ENCODE measurements around the gene FCN2. TPM values are rescaled to one million over a fixed set of nuclear protein-coding genes. Genes with fewer than 3 reads are reported as not detected.

The FCN2 gene
- total and polyA plus RNA-seq, 7 donors: 0.07 TPM; not detected in 6

DNA sequence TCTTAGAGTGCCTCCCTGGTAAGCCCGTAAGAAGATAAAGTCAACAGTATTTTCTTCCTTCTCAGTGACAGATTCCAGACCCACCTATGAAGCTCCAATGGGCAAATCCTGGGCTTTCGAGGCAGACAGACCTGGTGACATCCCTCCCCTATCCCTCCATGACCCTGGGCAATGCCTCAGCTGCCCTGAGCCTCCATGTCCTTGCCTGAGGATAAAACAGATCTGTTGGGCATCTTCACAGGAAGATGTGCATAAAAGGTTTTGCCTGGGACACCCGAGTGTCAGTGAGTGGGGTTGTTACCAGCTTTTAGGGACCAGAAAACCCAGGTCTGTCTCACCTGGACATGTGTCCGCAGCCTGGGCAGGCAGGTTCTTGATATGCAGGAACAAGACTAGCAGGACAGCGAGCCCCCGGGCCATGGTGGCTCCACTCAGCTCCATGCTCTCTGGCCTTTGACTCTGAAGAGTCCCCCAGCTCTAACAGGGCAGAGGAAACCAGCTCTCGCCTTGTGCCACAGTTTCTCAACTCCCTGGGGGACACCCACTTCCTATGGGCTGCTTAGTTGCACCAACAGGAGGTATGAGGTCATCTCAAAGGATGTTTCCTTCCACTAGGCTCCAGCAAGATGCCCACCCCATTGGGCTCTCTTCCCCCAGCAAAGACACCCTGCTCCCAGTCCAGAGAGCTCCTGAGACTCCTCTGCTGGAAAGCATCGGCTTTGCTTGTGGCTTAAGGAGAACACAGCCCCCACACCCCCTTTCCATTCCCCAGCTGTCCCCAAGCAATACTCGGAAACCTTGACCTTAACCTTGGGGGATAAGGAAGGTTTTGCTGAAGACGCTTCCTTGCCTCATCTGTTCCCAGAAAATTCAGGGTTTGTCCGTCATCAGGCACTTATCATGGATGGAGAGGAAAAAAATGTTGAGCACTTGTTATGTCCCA, 37.1 kb downstream of the FCN2 start, which contains the start of gene FCN1:
Gene FCN1 (minus strand): TSS at position 482 of the 943 bp plus-strand sequence. CDS start 41 bp downstream, at position 441.
- Histone ChIP-seq H3K4me3 (no peak within 1 kb of the TSS), H3K36me3 (ENCODE audit: insufficient read depth in 1 of 2, low read depth in 1 of 2) (no peaks in the 10 kb centered on the region), H3K4me1 (no peaks in the 10 kb centered on the region), H3K27ac (no peak within 1 kb of the TSS), H3K27me3 (ENCODE audit: insufficient read depth in 3 of 3, low read length in 2 of 3) (peaks cover 0 to 30% (median 0%) of the 10 kb centered on the region in 3 donors), H3K9me3 (no peaks in the 10 kb centered on the region)
- ATAC-seq (no peak), DNase-seq (peak in 1 of 2 donors; percentile 23)
- intact Hi-C loops (cut with DNase I): no loop called here
- 66 to 70% (median 66%) methylated on average over 11 of the region's 11 CpGs for WGBS, 3 donors
- TF ChIP-seq, protein P1, sequence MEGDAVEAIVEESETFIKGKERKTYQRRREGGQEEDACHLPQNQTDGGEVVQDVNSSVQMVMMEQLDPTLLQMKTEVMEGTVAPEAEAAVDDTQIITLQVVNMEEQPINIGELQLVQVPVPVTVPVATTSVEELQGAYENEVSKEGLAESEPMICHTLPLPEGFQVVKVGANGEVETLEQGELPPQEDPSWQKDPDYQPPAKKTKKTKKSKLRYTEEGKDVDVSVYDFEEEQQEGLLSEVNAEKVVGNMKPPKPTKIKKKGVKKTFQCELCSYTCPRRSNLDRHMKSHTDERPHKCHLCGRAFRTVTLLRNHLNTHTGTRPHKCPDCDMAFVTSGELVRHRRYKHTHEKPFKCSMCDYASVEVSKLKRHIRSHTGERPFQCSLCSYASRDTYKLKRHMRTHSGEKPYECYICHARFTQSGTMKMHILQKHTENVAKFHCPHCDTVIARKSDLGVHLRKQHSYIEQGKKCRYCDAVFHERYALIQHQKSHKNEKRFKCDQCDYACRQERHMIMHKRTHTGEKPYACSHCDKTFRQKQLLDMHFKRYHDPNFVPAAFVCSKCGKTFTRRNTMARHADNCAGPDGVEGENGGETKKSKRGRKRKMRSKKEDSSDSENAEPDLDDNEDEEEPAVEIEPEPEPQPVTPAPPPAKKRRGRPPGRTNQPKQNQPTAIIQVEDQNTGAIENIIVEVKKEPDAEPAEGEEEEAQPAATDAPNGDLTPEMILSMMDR (IDR thresholded peaks at IDR 0.05): no peak

DNA sequence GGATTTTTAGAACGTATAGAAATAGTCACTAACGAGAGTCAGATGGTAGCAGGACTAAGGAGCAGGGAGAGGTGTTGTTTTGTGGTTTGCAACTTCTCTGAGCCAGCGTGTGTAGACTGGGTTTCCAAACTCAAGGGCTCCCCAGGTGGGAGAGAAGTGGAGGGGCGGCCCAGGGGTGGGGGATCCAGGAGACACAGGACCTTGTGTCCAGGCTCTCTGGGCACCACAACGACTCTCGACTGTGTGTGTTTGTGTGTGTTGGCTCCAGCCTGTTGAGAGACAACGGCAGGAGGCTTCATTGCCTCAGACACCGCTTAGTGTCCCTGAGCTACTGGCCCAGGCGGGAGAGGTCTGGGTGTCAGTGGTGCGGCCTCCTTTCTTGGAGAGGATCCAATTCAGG, 38.0 kb downstream of the FCN2 start:
- DNase-seq: peak in 1 of 2 donors; percentile 33
- Histone ChIP-seq H3K36me3 (ENCODE audit: insufficient read depth in 1 of 2, low read depth in 1 of 2) (no peaks in the 10 kb centered on the region), H3K4me3 (no peak overlapping the region), H3K27me3 (ENCODE audit: insufficient read depth in 3 of 3, low read length in 2 of 3) (peaks cover 0 to 32% (median 0%) of the 10 kb centered on the region in 3 donors), H3K4me1 (no peaks in the 10 kb centered on the region), H3K9me3 (no peaks in the 10 kb centered on the region), H3K27ac (no peak overlapping the region)
- intact Hi-C loops (cut with DNase I): no loop called here
- 90 to 92% (median 90%) methylated on average over 10 of the region's 10 CpGs for WGBS, 3 donors
- no peak for ATAC-seq
- TF ChIP-seq, protein P1 (IDR thresholded peaks at IDR 0.05): no peak

DNA sequence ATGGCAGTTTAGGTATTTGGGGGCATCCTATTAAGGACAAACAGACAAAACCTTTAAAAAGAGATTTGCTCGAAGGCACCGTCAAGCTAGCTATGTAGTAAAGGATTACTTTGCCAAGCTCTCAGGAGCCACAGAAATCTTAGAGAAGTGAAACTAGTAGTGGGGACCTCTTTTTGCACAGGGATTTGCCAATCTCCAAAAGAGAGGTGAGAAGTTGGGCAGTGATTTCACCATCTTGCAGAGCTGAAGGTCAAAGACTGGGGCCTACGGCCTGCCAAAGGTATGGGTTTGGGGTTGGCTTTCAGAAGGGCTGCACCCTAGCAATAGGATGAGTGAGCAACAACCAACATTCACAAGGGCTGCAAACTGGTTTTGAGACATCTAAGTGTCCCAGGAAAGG, 38.7 kb downstream of the FCN2 start:
- TF ChIP-seq, protein P1 (IDR thresholded peaks at IDR 0.05): no peak
- Histone ChIP-seq H3K4me3 (no peak overlapping the region), H3K27me3 (ENCODE audit: insufficient read depth in 3 of 3, low read length in 2 of 3) (peaks cover 0 to 32% (median 0%) of the 10 kb centered on the region in 3 donors), H3K9me3 (no peaks in the 10 kb centered on the region), H3K27ac (no peak overlapping the region), H3K36me3 (ENCODE audit: insufficient read depth in 1 of 2, low read depth in 1 of 2) (no peaks in the 10 kb centered on the region), H3K4me1 (no peaks in the 10 kb centered on the region)
- WGBS, 3 donors: 88 to 92% (median 90%) methylated on average over 3 of the region's 3 CpGs
- no peak for DNase-seq
- ATAC-seq: no peak
- intact Hi-C loops (cut with DNase I): no loop called here

DNA sequence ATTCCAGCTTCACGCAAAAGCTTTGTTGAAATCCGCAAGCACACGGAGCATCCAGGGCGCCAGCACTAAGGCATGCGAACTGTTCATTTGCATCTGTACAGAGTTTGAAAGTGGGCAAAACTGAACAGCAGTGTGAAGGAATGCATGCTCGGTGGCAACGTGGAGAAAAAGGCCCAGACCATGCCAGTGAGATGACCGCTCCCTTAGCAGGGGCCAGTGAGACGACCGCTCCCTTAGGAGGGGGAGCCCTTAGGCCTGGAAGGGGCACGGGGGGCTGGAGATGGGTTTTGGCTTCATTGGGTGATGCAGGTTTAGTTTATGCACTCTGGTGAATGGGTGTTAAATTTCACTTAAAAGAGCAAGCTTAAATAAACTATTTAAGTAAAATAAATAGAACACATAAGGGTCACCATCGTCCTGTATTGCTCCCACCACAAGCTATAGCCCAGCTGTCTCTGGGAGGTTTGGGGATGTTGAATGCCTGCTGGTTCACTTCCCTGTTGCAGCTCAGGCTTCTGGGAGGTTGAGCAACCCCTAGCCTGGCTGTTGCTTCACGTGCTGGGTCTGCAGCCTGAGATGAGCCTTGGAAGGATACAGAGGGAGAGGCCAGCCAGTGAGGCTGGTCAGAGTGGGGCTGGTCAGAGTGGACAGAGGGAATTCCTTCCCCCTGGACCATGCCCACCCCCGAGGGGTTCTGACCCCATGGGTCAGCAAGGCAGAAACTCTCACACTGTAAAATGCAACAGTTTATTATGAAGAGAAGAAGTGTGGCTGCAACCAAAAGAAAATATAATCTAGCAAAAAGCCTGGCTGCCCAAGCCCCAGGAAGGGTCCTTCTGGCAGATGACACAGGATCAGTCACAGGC, 41.7 kb downstream of the FCN2 start:
- DNase-seq (peak in 1 of 2 donors; percentile 44), ATAC-seq (peak in 1 of 4 donors; percentile 30)
- TF ChIP-seq, protein P1 (IDR thresholded peaks at IDR 0.05): no peak
- Histone ChIP-seq H3K9me3 (no peaks in the 10 kb centered on the region), H3K27me3 (ENCODE audit: insufficient read depth in 3 of 3, low read length in 2 of 3) (peaks cover 0 to 26% (median 0%) of the 10 kb centered on the region in 3 donors), H3K36me3 (ENCODE audit: insufficient read depth in 1 of 2, low read depth in 1 of 2) (no peaks in the 10 kb centered on the region), H3K4me3 (no peak overlapping the region), H3K4me1 (no peaks in the 10 kb centered on the region), H3K27ac (no peak overlapping the region)
- intact Hi-C loops (cut with DNase I): no loop called here
- 64 to 69% (median 67%) methylated on average over 14 of the region's 14 CpGs for whole genome bisulfite sequencing, 3 donors
